Upper lobe of left lung (tissue), 4 donors: ENCODE results near the gene DIAPH3.

Source experiments
- EP300 ChIP-seq, 4 donors: sonication (generic); formaldehyde crosslinking; IDR thresholded peaks; one replicate each; pipeline ENCODE4 v1.5.1; 2017; ENCODE audit warnings: antibody characterized with exemption in 4 of 4, control low read depth in 2 of 4
- TF ChIP-seq, protein P1 (sequence below), 6 experiments: fragments of 450-650 bp in 4 of 6; fragments of 200-600 bp in 2 of 6; sonication (generic) in 2 of 6; IDR thresholded peaks; one replicate each; pipeline ENCODE4 v1.5.1; 2016 to 2019; ENCODE audit warnings: antibody characterized with exemption in 6 of 6

- TF ChIP-seq, protein P1, sequence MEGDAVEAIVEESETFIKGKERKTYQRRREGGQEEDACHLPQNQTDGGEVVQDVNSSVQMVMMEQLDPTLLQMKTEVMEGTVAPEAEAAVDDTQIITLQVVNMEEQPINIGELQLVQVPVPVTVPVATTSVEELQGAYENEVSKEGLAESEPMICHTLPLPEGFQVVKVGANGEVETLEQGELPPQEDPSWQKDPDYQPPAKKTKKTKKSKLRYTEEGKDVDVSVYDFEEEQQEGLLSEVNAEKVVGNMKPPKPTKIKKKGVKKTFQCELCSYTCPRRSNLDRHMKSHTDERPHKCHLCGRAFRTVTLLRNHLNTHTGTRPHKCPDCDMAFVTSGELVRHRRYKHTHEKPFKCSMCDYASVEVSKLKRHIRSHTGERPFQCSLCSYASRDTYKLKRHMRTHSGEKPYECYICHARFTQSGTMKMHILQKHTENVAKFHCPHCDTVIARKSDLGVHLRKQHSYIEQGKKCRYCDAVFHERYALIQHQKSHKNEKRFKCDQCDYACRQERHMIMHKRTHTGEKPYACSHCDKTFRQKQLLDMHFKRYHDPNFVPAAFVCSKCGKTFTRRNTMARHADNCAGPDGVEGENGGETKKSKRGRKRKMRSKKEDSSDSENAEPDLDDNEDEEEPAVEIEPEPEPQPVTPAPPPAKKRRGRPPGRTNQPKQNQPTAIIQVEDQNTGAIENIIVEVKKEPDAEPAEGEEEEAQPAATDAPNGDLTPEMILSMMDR (IDR thresholded peaks at IDR 0.05) = no peak
- no peak for TF ChIP-seq EP300 (IDR thresholded peaks at IDR 0.05)
Measured at GRCh38 chr13:59701261-59701660, 462.5 kb downstream of the DIAPH3 start.
